ENCODE data around the gene PTPRE.

DNA sequence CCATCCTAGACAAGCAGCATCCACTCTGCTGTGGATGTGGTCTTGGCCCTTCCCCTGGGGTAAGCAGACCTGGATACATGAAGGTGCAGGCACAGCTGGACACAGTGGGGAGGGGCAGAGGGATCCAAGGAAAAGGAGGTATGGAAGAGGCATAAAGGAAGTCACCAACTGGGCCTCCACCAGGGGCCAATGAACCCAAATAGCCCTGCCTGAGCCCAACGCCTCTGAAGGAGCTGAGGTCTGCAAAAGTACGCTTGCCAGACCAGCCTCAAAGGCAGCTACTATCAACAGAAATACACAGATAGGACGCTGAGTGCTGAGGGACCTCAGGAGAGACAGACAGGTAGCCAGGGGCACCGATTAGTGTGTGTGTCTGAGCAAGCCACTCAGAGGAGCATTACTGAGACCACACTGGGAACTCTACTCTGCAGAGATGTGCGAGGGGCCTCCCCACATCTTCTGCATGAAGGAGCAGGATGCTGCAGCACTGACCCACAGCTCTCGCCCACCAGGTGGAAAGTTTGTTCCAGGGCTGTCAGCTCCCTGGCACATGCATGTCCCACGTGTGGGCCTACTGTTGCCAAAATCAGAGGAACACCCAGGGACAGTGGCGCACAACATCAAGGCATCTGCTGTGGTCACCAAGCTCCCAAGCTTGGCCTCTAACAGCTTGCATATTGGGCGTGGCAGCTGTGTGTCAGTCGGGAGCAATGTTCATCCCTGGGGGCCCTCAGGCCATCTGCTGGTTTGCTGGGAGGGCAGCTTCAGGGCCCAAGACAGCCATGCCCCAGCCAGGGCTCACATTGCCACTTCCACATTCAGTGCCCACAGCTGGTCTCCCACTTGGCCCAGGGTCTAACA, 179.3 kb downstream of the PTPRE start:
- TF ChIP-seq, protein P1, sequence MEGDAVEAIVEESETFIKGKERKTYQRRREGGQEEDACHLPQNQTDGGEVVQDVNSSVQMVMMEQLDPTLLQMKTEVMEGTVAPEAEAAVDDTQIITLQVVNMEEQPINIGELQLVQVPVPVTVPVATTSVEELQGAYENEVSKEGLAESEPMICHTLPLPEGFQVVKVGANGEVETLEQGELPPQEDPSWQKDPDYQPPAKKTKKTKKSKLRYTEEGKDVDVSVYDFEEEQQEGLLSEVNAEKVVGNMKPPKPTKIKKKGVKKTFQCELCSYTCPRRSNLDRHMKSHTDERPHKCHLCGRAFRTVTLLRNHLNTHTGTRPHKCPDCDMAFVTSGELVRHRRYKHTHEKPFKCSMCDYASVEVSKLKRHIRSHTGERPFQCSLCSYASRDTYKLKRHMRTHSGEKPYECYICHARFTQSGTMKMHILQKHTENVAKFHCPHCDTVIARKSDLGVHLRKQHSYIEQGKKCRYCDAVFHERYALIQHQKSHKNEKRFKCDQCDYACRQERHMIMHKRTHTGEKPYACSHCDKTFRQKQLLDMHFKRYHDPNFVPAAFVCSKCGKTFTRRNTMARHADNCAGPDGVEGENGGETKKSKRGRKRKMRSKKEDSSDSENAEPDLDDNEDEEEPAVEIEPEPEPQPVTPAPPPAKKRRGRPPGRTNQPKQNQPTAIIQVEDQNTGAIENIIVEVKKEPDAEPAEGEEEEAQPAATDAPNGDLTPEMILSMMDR (IDR thresholded peaks at IDR 0.05; ENCODE audit: low read depth, low read length), result no peak
- no peak for TF ChIP-seq EZH2phosphoT487 (IDR thresholded peaks at IDR 0.05; ENCODE audit: low read depth)
